Measurements from ENCODE around the gene TRIM16. TPM values are rescaled to one million over a fixed set of nuclear protein-coding genes. Genes with fewer than 3 reads are reported as not detected.

TRIM16 gene
- total and polyA plus RNA-seq, 2 of the 8 experiments (the other 6 are each of a cell fraction or from before 2014, with no cell fraction given) = 15.2 to 29.1 TPM

DNA sequence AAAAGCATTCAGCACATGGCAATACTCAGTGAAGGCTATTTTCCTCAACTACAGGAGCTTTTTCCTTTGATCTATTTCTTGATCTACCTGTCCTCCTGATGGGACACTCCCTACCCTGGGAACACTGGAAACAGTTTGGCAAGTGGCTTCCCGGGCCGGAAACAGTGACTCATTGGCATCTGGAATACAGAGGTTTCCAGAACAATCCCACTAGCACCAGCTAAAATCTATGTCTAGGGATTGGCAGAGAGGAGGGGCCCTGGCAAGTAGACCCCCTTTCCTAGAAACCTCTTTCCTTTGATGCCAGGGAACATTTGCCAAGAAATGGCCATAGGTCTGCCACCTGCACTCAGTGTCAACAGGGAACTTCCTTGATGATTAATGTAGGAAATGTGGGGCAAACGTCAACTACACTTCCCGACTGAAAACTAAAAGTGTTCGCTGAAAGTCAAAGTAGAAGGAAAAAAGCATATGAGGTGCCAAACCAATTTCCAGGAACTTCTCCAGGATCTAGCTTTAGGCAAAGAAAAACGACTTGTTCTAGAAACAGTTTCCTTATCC is 34.2 kb downstream of the TRIM16 start:
- POLR2A ChIA-PET (ENCODE audit: partially characterized antibody) = interaction anchor here (1.2 to 1.7 kb wide), 3 partner anchors 9 to 317 kb away, joined by 3 to 5 read pairs (median 3); no protein-coding TSS in a partner anchor
- H3K56ac ChIP-seq (replicated peaks; ENCODE audit: insufficient read length, low read depth, low read length) = no peak overlapping the region
- no peaks in the 10 kb centered on the region for H4K20me1 ChIP-seq (replicated peaks in 1 of 2; ENCODE audit: control insufficient read depth in 1 of 2, insufficient read depth in 2 of 2, low read length in 2 of 2)
- no peak overlapping the region for H2BK15ac ChIP-seq (ENCODE audit: low read length)
- no peaks in the 10 kb centered on the region for H3K27me3 ChIP-seq (replicated peaks in 1 of 4; ENCODE audit: control insufficient read depth in 3 of 4, extremely low read depth in 1 of 4, insufficient read depth in 3 of 4, low read length in 3 of 4)
- H3K4me3 ChIP-seq (ENCODE audit: extremely low read depth in 1 of 4, insufficient read depth in 2 of 4, low read depth in 3 of 4, low read length in 4 of 4) = no peak overlapping the region
- no peaks in the 10 kb centered on the region for H3K9me3 ChIP-seq (ENCODE audit: insufficient read depth in 2 of 2, low read depth in 1 of 2, low read length in 1 of 2)
- no peak overlapping the region for H2BK5ac ChIP-seq (ENCODE audit: low read depth, low read length)
- no peak overlapping the region for H2BK120ac ChIP-seq (replicated peaks; ENCODE audit: low read depth, low read length)
- peaks cover 0 to 19% (median 11%) of the 10 kb centered on the region in 4 experiments; a peak in 6 of 7 replicates for H3K4me1 ChIP-seq (replicated peaks in 1 of 4; ENCODE audit: control insufficient read depth in 3 of 4, insufficient read depth in 4 of 4, low read length in 3 of 4)
- no peaks in the 10 kb centered on the region; a peak in 1 of 8 replicates for H3K36me3 ChIP-seq (ENCODE audit: control insufficient read depth in 2 of 4, insufficient read depth in 4 of 4, low read length in 3 of 4)
- H2AFZ ChIP-seq (ENCODE audit: low read length) = no peak overlapping the region
- H4K8ac ChIP-seq (ENCODE audit: extremely low read depth, insufficient read depth, low read length) = no peak overlapping the region
- no peak overlapping the region for H4K5ac ChIP-seq (ENCODE audit: insufficient read length, low read depth, low read length)
- no peak overlapping the region for H3K9ac ChIP-seq (replicated peaks in 1 of 4; ENCODE audit: extremely low read depth in 1 of 4, low read depth in 3 of 4, low read length in 3 of 4)
- 91% methylated on average over 6 of the region's 6 CpGs; no CpG with 5 or more reads in 1 of the 2 experiments for WGBS, 2 experiments (ENCODE audit: extremely low coverage in 1 of 2, insufficient coverage in 1 of 2, insufficient read length in 1 of 2, insufficient replicate concordance in 2 of 2, low coverage in 1 of 2, low lambda C conversion rate in 2 of 2, missing lambda C conversion rate in 1 of 2)
- no peaks in the 10 kb centered on the region for H3K79me1 ChIP-seq (ENCODE audit: low read depth, low read length)
- H3K18ac ChIP-seq (ENCODE audit: extremely low read depth, low read length) = no peak overlapping the region
- CTCF ChIA-PET (ENCODE audit: partially characterized antibody) = interaction anchor here (0.6 to 2.4 kb wide), 2 partner anchors 11 to 750 kb away, joined by 3 to 8 read pairs; no protein-coding TSS in a partner anchor
- no peak overlapping the region for H2BK20ac ChIP-seq (ENCODE audit: low read length)
- DNase-seq (ENCODE audit: low read depth in 1 of 2, low spot score in 2 of 2) = no peak
- H3K79me2 ChIP-seq (ENCODE audit: control insufficient read depth in 1 of 2, insufficient read depth in 2 of 2, low read length in 2 of 2) = no peaks in the 10 kb centered on the region
- no peak overlapping the region for H3K27ac ChIP-seq (ENCODE audit: low read depth, low read length)
- FAIRE-seq = no peak
- no peak overlapping the region for H3K14ac ChIP-seq (ENCODE audit: insufficient read length)
- H2BK12ac ChIP-seq (ENCODE audit: low read depth, low read length) = no peak overlapping the region
- H2AK5ac ChIP-seq (ENCODE audit: low read depth, low read length) = no peak overlapping the region
- H3K4me2 ChIP-seq (ENCODE audit: insufficient read depth in 1 of 2, low read depth in 2 of 2, low read length in 2 of 2) = no peak overlapping the region
- no peak overlapping the region for H3K4ac ChIP-seq (replicated peaks; ENCODE audit: insufficient read length, low read depth, low read length)
- no peak overlapping the region for H4K91ac ChIP-seq (replicated peaks; ENCODE audit: insufficient read length, low read length)
- no peaks in the 10 kb centered on the region for H3K23me2 ChIP-seq (ENCODE audit: low read depth, low read length)
- H3K23ac ChIP-seq (ENCODE audit: insufficient read length) = no peak overlapping the region
- no peak for TF ChIP-seq EGR1 (IDR thresholded peaks at IDR 0.05; ENCODE audit: borderline replicate concordance, low read depth, low read length)
- TF ChIP-seq CBX8 (IDR thresholded peaks at IDR 0.05; ENCODE audit: borderline replicate concordance, low read depth, low read length) = no peak
- TF ChIP-seq SIRT6 (IDR thresholded peaks at IDR 0.05; ENCODE audit: low read length) = no peak
- TF ChIP-seq KDM5A (IDR thresholded peaks at IDR 0.05; ENCODE audit: low read length) = no peak
- TF ChIP-seq YY1 (IDR thresholded peaks at IDR 0.05; ENCODE audit: low read depth, low read length) = no peak
- no peak for TF ChIP-seq BACH1 (IDR thresholded peaks at IDR 0.05; ENCODE audit: low read length)
- TF ChIP-seq TAF1 (IDR thresholded peaks at IDR 0.05; ENCODE audit: low read depth, low read length) = no peak
- no peak for TF ChIP-seq EZH2 (IDR thresholded peaks at IDR 0.05; ENCODE audit: low read depth, low read length, severe bottlenecking)
- no peak for TF ChIP-seq HDAC2 (IDR thresholded peaks at IDR 0.05; ENCODE audit: borderline replicate concordance in 1 of 2, low read depth in 2 of 2, low read length in 2 of 2)
- TF ChIP-seq CTCF (IDR thresholded peaks at IDR 0.05; ENCODE audit: control extremely low read depth in 1 of 3, insufficient read depth in 1 of 3, low read depth in 1 of 3, low read length in 3 of 3) = no peak
- TF ChIP-seq ASH2L (IDR thresholded peaks at IDR 0.05; ENCODE audit: low read length) = no peak
- TF ChIP-seq CHD2 (IDR thresholded peaks at IDR 0.05; ENCODE audit: low read length) = no peak

Measured in H1 (cell line).